Lung (tissue), 12 donors: ENCODE data around the gene RAI1. TPM values are rescaled to one million over a fixed set of nuclear protein-coding genes. Genes with fewer than 3 reads are reported as not detected.

Source experiments
- ATAC-seq: fragments of 200-7000 bp; cut with Tn5 transposase; one replicate; pipeline ENCODE4 v1.9.1; 2020; ENCODE audit warnings: moderate number of reproducible peaks; ENCODE audit not compliant: insufficient read depth, low FRiP score
- DNase-seq, 3 donors: peaks; one replicate each; pipeline ENCODE4 v3.0.0-alpha.2; 2013 to 2017
- H3K27ac ChIP-seq, 2 donors: one replicate each; pipeline ENCODE4 v1.5.1; 2013; ENCODE audit warnings: mild to moderate bottlenecking in 2 of 2, moderate library complexity in 2 of 2, control low read depth in 1 of 2, inconsistent platforms in 1 of 2, low read depth in 1 of 2, low read length in 1 of 2
- H3K27me3 ChIP-seq, 3 donors: one replicate each; pipeline ENCODE4 v1.5.1; 2013; ENCODE audit warnings: low read length in 2 of 3; ENCODE audit not compliant: control insufficient read depth in 3 of 3, insufficient read depth in 3 of 3
- H3K36me3 ChIP-seq, 4 donors: one replicate each; pipeline ENCODE4 v1.5.1; 2013; ENCODE audit warnings: low read length in 4 of 4, mild to moderate bottlenecking in 1 of 4, moderate library complexity in 1 of 4; ENCODE audit not compliant: control insufficient read depth in 4 of 4, insufficient read depth in 4 of 4
- H3K4me1 ChIP-seq, 5 donors: one replicate each; pipeline ENCODE4 v1.5.1; 2013; ENCODE audit warnings: low read length in 5 of 5, mild to moderate bottlenecking in 2 of 5, moderate library complexity in 1 of 5; ENCODE audit not compliant: control insufficient read depth in 5 of 5, insufficient read depth in 5 of 5
- H3K4me3 ChIP-seq: one replicate; pipeline ENCODE4 v1.5.1; 2013; ENCODE audit warnings: mild to moderate bottlenecking, control low read depth, moderate library complexity
- H3K9ac ChIP-seq, 2 donors: one replicate each; pipeline ENCODE4 v1.5.1; 2013; ENCODE audit warnings: low read length in 2 of 2, control low read depth in 1 of 2; ENCODE audit not compliant: insufficient read depth in 1 of 2
- H3K9me3 ChIP-seq, 4 donors: one replicate each; pipeline ENCODE4 v1.5.1; 2013; ENCODE audit warnings: low read length in 3 of 4, mild to moderate bottlenecking in 1 of 4, moderate library complexity in 1 of 4; ENCODE audit not compliant: control insufficient read depth in 4 of 4, insufficient read depth in 3 of 4
- WGBS, 2 donors: extraction: QIAGEN DNeasy Blood & Tissue Kit; methylation state at CpG; one replicate each; pipeline ENCODE4 v1.1.7; 2013; 5-methylcytosine and 5-hydroxymethylcytosine counted together
- polyA plus RNA-seq, 2 donors: library from polyadenylated mRNA; stranded (reverse); fragments of 200-250 nt; gene quantifications; one replicate each; pipeline ENCODE4 v1.2.1, GENCODE V29; 2013
- total RNA-seq, 2 donors: library from RNA; depleted of rRNA in 1 of 2; stranded (reverse); fragments of >200 nt in 1 of 2; gene quantifications; one replicate each; pipeline ENCODE4 v1.2.1, GENCODE V29; 2014 to 2021
- TF ChIP-seq, protein P1 (sequence below): IDR thresholded peaks from 2 replicates; pipeline ENCODE4 v1.5.1; 2012; ENCODE audit warnings: mild to moderate bottlenecking; ENCODE audit errors: control extremely low read depth, extremely low read depth
- donor health status: control.
- donor health status: control.
- donor health status: Bipolar disorder and iron deficiency.
- donor health status: healthy.
- donor health status: DM: yes; HTN: yes; CAD: no.

RAI1 gene
- total and polyA plus RNA-seq, 4 donors = 14.5 to 44.4 (median 28.3) TPM

DNA sequence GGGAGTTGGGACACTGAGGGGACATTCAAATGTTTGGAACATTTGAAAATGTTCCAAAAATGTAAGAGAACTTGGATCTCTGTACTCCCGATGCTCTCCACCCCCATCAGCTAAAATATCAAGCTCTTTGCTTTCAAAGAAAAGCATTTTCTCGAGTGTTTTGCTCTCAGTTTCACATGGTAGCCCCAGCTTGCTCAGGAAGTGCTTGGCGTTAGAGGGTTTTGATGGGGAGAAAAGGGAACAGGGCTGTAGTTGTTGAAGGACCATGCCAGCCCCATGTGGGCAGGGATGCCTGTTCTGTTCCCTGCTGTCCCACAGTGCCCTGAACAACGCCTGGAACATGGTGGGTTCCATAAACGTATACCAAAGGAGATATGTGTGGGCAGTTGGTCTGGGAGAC, 37.0 kb downstream of the RAI1 start:
- H3K27ac ChIP-seq = no peak overlapping the region
- no peaks in the 10 kb centered on the region for H3K27me3 ChIP-seq
- 65 to 74% methylated on average over 5 of the region's 5 CpGs for WGBS, 2 donors
- H3K4me3 ChIP-seq = no peak overlapping the region
- DNase-seq = no peak
- TF ChIP-seq, protein P1, sequence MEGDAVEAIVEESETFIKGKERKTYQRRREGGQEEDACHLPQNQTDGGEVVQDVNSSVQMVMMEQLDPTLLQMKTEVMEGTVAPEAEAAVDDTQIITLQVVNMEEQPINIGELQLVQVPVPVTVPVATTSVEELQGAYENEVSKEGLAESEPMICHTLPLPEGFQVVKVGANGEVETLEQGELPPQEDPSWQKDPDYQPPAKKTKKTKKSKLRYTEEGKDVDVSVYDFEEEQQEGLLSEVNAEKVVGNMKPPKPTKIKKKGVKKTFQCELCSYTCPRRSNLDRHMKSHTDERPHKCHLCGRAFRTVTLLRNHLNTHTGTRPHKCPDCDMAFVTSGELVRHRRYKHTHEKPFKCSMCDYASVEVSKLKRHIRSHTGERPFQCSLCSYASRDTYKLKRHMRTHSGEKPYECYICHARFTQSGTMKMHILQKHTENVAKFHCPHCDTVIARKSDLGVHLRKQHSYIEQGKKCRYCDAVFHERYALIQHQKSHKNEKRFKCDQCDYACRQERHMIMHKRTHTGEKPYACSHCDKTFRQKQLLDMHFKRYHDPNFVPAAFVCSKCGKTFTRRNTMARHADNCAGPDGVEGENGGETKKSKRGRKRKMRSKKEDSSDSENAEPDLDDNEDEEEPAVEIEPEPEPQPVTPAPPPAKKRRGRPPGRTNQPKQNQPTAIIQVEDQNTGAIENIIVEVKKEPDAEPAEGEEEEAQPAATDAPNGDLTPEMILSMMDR = no peak
- H3K9ac ChIP-seq = no peak overlapping the region
- H3K36me3 ChIP-seq = no peaks in the 10 kb centered on the region
- no peaks in the 10 kb centered on the region for H3K9me3 ChIP-seq
- H3K4me1 ChIP-seq = peaks cover 0 to 28% (median 20%) of the 10 kb centered on the region in 5 donors
- no peak for ATAC-seq

DNA sequence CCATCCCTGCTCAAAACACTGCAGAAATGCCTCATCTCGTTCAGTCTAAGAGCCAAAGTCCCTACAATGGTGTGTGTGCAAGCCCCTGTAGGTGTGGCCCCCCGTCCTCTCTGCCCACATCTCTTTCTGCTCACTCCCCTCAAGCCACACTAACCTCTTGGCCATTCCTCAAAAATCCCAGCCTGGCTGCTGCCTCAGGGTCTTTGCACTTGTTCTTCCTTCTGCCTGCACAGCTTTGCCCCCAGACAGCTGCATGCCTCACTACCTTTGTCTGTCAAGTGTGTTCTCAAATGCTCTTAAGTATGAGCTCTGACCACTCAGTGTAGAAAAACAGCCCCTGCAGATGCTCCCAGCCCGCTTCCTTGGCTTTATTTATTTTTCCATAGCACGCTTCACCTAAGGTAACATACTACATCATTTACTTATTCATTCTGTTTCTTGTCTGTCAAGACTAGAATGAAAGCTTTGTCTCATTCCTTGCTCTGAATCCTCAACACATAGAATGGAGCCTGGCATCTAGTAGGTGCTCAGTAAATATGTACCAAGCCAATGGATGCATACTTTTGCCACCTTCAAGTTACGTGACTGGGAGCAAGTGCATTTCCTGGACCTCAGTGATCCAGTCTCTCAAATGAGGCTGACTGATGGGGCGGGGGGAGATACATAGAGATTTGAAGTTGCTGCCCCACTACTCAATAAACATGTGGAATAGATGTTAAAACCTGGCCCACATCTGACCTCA, 38.1 kb downstream of the RAI1 start:
- H3K36me3 ChIP-seq = no peaks in the 10 kb centered on the region
- no peaks in the 10 kb centered on the region for H3K27me3 ChIP-seq
- H3K9ac ChIP-seq = no peak overlapping the region
- peaks cover 0 to 28% (median 16%) of the 10 kb centered on the region in 5 donors for H3K4me1 ChIP-seq
- peak overlapping the region in 1 of 2 donors; percentile 8 for H3K27ac ChIP-seq
- TF ChIP-seq, protein P1 = no peak
- H3K9me3 ChIP-seq = no peaks in the 10 kb centered on the region
- no peak overlapping the region for H3K4me3 ChIP-seq
- DNase-seq (no peak), ATAC-seq (no peak)
- WGBS, 2 donors = 85 to 86% methylated on average over 6 of the region's 6 CpGs

DNA sequence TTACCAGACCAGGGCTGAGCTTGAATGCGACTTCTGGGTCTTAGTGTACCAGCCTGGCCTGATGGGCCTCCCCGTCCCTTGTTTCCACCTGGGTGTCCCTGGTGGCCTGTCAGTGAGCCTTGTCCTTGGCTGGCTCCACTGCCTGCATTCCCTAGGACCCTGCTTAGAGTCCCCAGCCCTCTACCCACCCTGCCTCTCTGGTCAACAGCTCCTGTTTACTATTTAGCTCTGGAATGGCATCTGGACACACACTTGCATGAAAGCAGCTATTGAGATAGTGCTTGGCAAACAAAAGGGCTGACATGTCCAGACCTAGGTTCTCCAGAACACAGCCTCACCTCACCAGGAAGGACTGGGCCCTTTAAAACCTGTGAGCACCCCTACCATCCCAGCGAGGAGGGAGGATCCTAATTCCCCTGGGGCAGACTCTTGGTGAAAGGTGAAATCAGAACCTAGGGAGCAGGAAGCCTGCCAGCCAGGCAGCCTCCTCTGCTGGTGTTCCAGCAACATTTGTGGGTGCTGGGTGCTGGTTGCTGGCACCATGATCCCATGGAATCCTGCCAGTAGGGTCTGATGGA, 38.8 kb downstream of the RAI1 start:
- Histone ChIP-seq H3K27ac (peak overlapping the region in 1 of 2 donors; percentile 8), H3K9me3 (no peaks in the 10 kb centered on the region), H3K4me3 (no peak overlapping the region), H3K4me1 (peaks cover 3 to 29% (median 13%) of the 10 kb centered on the region in 5 donors), H3K9ac (no peak overlapping the region), H3K36me3 (no peaks in the 10 kb centered on the region), H3K27me3 (no peaks in the 10 kb centered on the region)
- TF ChIP-seq, protein P1 = no peak
- no peak for ATAC-seq
- WGBS, 2 donors = 85 to 96% methylated on average over 3 of the region's 3 CpGs
- no peak for DNase-seq
